ACHN (cell line): ENCODE results near the gene PALS2.

Experiments used
- DNase-seq: peaks from one replicate; pipeline ENCODE4 v3.0.0-alpha.2; 2015
- in situ Hi-C: cut with HindIII; loops from 2 replicates; pipeline ENCODE4 v1.10.0; 2017; ENCODE audit warnings: low sequenced_read_pairs, low pct_ligation_motif_present, low pct_unique_long_range_greater_than_20kb

PALS2 gene

GRCh38 chr7:24572997-24573553 lies at the start of gene PALS2:
PALS2 (plus strand) TSS chr7:24573452; CDS start chr7:24623668, 50,216 bp downstream.
- peak; percentile 91 for DNase-seq
- in situ Hi-C loops, result no loop called here

GRCh38 chr7:24531255-24531654 lies 42.0 kb upstream of the PALS2 start:
- no peak for DNase-seq
- in situ Hi-C loops, result no loop called here

GRCh38 chr7:24536682-24537081 lies 36.6 kb upstream of the PALS2 start:
- no peak for DNase-seq

GRCh38 chr7:24540956-24541355 lies 32.3 kb upstream of the PALS2 start:
- DNase-seq, result no peak
- in situ Hi-C loops, result no loop called here

More at GRCh38 chr7:24536682-24537081, 36.6 kb upstream of the PALS2 start:
- in situ Hi-C loops, result no loop called here

- in situ Hi-C loops, result no loop called here
- DNase-seq, result no peak
Measured at GRCh38 chr7:24545215-24545614, 28.0 kb upstream of the PALS2 start.

- in situ Hi-C loops, result no loop called here
- no peak for DNase-seq
Measured at GRCh38 chr7:24548390-24548789, 24.9 kb upstream of the PALS2 start.

- in situ Hi-C loops, result no loop called here
- DNase-seq, result no peak
Measured at GRCh38 chr7:24549991-24550390, 23.3 kb upstream of the PALS2 start.

- in situ Hi-C loops, result no loop called here
- no peak for DNase-seq
Measured at GRCh38 chr7:24555184-24555583, 18.1 kb upstream of the PALS2 start.

- in situ Hi-C loops, result no loop called here
- no peak for DNase-seq
Measured at GRCh38 chr7:24555719-24556118, 17.5 kb upstream of the PALS2 start.

- in situ Hi-C loops, result no loop called here
- DNase-seq, result no peak
Measured at GRCh38 chr7:24560772-24561171, 12.5 kb upstream of the PALS2 start.

- in situ Hi-C loops, result no loop called here
- no peak for DNase-seq
Measured at GRCh38 chr7:24566274-24566673, 7.0 kb upstream of the PALS2 start.

GRCh38 chr7:24570983-24571382 lies 2.3 kb upstream of the PALS2 start:
- in situ Hi-C loops, result no loop called here
- no peak for DNase-seq

GRCh38 chr7:24572016-24572392 lies 1.2 kb upstream of the PALS2 start:
- DNase-seq, result peak; percentile 19
- in situ Hi-C loops, result no loop called here

GRCh38 chr7:24572393-24572996 lies 757 bp upstream of the PALS2 start:
- in situ Hi-C loops, result no loop called here
- peak; percentile 87 for DNase-seq

GRCh38 chr7:24573554-24574338 lies 494 bp downstream of the PALS2 start:
- DNase-seq, result peak; percentile 68
- in situ Hi-C loops, result no loop called here

- in situ Hi-C loops, result no loop called here
- DNase-seq, result peak; percentile 44
Measured at GRCh38 chr7:24574386-24574785, 1.1 kb downstream of the PALS2 start.

- in situ Hi-C loops, result no loop called here
Measured at GRCh38 chr7:24574950-24575349, 1.7 kb downstream of the PALS2 start.

GRCh38 chr7:24576171-24577025 lies 3.1 kb downstream of the PALS2 start:
- in situ Hi-C loops, result no loop called here
- peak; percentile 85 for DNase-seq

More at GRCh38 chr7:24574950-24575349, 1.7 kb downstream of the PALS2 start:
- no peak for DNase-seq

- no peak for DNase-seq
- in situ Hi-C loops, result no loop called here
Measured at GRCh38 chr7:24578052-24578451, 4.8 kb downstream of the PALS2 start.
